Endodermal cell (in vitro differentiated cells): ENCODE results near the gene CDSN. TPM values are rescaled to one million over a fixed set of nuclear protein-coding genes. Genes with fewer than 3 reads are reported as not detected.

Source experiments
- DNase-seq: peaks from one replicate; pipeline ENCODE4 v3.0.0-alpha.2; 2017
- H3K27ac ChIP-seq: 2 replicates; pipeline ENCODE4 v1.5.1; 2013; ENCODE audit warnings: mild to moderate bottlenecking, low read depth, low read length, moderate library complexity
- H3K27me3 ChIP-seq: 2 replicates; pipeline ENCODE4 v1.6.1; 2013; ENCODE audit warnings: mild to moderate bottlenecking, low read length, moderate library complexity; ENCODE audit not compliant: insufficient read depth, control insufficient read depth, poor library complexity, severe bottlenecking
- H3K36me3 ChIP-seq: 2 replicates; pipeline ENCODE4 v1.7.0; 2013; ENCODE audit warnings: mild to moderate bottlenecking, low read length, moderate library complexity; ENCODE audit not compliant: control insufficient read depth, insufficient read depth
- H3K4me1 ChIP-seq: one replicate; pipeline ENCODE4 v1.7.0; 2013; ENCODE audit warnings: low read length; ENCODE audit not compliant: control insufficient read depth, insufficient read depth
- H3K4me3 ChIP-seq: 2 replicates; pipeline ENCODE4 v1.5.1; 2013; ENCODE audit warnings: mild to moderate bottlenecking, low read length, moderate library complexity
- H3K9ac ChIP-seq: 2 replicates; pipeline ENCODE4 v1.6.1; 2013; ENCODE audit warnings: mild to moderate bottlenecking, low read length, moderate library complexity; ENCODE audit not compliant: poor library complexity, severe bottlenecking; ENCODE audit errors: extremely low read depth
- H3K9me3 ChIP-seq: 2 replicates; pipeline ENCODE4 v1.6.1; 2013; ENCODE audit warnings: mild to moderate bottlenecking, low read length, moderate library complexity; ENCODE audit not compliant: control insufficient read depth
- H3K27ac Mint-ChIP-seq: 2 replicates; pipeline ENCODE4 v1.8.0; 2020; ENCODE audit warnings: mixed read lengths
- H3K27me3 Mint-ChIP-seq: 2 replicates; pipeline ENCODE4 v1.8.0; 2021; ENCODE audit warnings: mild to moderate bottlenecking, mixed read lengths; ENCODE audit not compliant: insufficient read depth
- H3K36me3 Mint-ChIP-seq: 2 replicates; pipeline ENCODE4 v1.8.0; 2020; ENCODE audit warnings: low read depth, mixed read lengths
- H3K4me1 Mint-ChIP-seq: 2 replicates; pipeline ENCODE4 v1.8.0; 2020; ENCODE audit warnings: mixed read lengths
- H3K4me3 Mint-ChIP-seq: 2 replicates; pipeline ENCODE4 v1.8.0; 2020; ENCODE audit warnings: mild to moderate bottlenecking, moderate library complexity, mixed read lengths
- H3K9me3 Mint-ChIP-seq: 2 replicates; pipeline ENCODE4 v1.8.0; 2020; ENCODE audit warnings: mild to moderate bottlenecking, mixed read lengths
- WGBS, 2 experiments: methylation state at CpG; one replicate each; pipeline versions ENCODE4 v1.1.5 to v1.1.7; 2013; ENCODE audit warnings: missing lambda C conversion rate in 2 of 2, mixed read lengths in 1 of 2; ENCODE audit not compliant: insufficient coverage in 1 of 2, insufficient read length in 1 of 2; 5-methylcytosine and 5-hydroxymethylcytosine counted together
- total RNA-seq, 2 donors: library from RNA; stranded (reverse); fragmentation: NEBNext Ultra II Directional in 1 of 2; extraction: Animal tissue kit (Norgen Biotek cat#: 25700) in 1 of 2; gene quantifications; 2 replicates in 1 of 2; 3 replicates in 1 of 2; pipeline ENCODE4 v1.2.1, GENCODE V29; 2021
- TF ChIP-seq, protein P1 (sequence below): fragments of 200-600 bp; sonication (generic); conservative IDR thresholded peaks from 2 replicates; pipeline ENCODE4 v1.5.0; 2021; ENCODE audit warnings: antibody characterized with exemption, mild to moderate bottlenecking

CDSN gene
- total RNA-seq, 2 donors from 2014 or later, result not detected

DNA sequence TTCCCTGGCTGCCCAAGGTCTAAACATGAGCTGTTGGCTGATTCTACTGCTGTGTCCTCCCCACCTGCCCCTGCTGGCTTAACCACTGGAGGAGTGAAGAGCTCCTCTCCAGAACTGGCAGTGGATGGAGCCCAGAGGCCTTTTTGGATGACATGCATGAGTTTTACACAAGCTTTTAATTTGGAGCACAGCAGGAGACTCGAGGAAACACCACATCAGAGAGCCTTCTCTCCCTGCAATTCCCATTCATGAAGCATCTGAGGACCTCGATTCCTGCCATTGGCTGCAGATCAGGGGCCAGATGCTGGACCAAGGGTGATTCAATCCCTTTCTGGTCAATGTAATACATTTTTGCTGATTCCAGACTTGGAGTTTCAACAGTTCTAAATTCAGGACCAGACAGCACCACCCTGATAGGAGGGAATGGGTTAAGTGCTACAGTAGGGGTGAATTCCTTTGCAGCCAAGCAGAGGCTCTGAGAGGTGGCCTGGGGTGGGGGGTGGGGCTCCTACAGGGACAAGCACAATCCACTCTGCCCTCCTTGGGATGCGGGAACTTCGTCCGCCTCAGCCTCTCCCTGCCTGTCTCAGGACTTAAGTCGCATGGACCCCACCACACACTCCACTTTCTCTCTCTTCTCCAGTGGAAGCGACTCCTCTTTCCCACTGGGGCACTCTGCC lies 6.2 kb downstream of the CDSN start:
- no peak overlapping the region for H3K9ac ChIP-seq
- no peaks in the 10 kb centered on the region for H3K27me3 ChIP-seq
- 46 to 64% methylated on average over 2 to 7 of the region's 7 CpGs for WGBS, 2 experiments
- no peaks in the 10 kb centered on the region for H3K9me3 Mint-ChIP-seq
- peaks cover 34% of the 10 kb centered on the region for H3K4me1 Mint-ChIP-seq
- no peak overlapping the region for H3K27ac Mint-ChIP-seq
- TF ChIP-seq, protein P1, sequence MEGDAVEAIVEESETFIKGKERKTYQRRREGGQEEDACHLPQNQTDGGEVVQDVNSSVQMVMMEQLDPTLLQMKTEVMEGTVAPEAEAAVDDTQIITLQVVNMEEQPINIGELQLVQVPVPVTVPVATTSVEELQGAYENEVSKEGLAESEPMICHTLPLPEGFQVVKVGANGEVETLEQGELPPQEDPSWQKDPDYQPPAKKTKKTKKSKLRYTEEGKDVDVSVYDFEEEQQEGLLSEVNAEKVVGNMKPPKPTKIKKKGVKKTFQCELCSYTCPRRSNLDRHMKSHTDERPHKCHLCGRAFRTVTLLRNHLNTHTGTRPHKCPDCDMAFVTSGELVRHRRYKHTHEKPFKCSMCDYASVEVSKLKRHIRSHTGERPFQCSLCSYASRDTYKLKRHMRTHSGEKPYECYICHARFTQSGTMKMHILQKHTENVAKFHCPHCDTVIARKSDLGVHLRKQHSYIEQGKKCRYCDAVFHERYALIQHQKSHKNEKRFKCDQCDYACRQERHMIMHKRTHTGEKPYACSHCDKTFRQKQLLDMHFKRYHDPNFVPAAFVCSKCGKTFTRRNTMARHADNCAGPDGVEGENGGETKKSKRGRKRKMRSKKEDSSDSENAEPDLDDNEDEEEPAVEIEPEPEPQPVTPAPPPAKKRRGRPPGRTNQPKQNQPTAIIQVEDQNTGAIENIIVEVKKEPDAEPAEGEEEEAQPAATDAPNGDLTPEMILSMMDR, result no peak
- H3K4me1 ChIP-seq, result peaks cover 9% of the 10 kb centered on the region
- no peaks in the 10 kb centered on the region for H3K36me3 ChIP-seq
- no peak overlapping the region for H3K4me3 ChIP-seq
- no peaks in the 10 kb centered on the region for H3K36me3 Mint-ChIP-seq
- H3K9me3 ChIP-seq, result no peaks in the 10 kb centered on the region
- H3K27me3 Mint-ChIP-seq, result peaks cover 20% of the 10 kb centered on the region
- no peak overlapping the region for H3K4me3 Mint-ChIP-seq
- H3K27ac ChIP-seq, result no peak overlapping the region
- DNase-seq, result peak; percentile 69

DNA sequence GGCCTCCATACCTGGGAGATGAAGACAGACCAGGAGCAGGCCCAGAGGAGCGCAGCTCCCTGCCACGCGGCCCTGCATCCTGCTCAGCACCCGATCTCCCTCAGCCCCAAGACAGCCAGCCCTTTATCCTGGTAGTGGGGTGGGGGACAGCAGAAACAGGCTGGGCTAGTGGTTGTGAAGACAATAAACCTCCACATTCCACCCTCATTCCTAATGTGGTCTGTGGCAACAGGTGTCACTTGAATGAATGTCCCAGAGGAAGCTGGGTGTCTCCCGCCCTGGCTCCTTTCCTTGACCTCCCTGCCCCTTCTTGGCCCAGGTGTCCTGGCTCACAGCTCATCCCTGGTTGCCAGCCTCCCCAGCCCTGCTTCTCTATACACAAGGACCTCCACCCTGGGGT lies 7.8 kb downstream of the CDSN start, which contains the start of gene C6orf15:
TSS of gene C6orf15 (minus strand) at position 98 of the 400 bp plus-strand sequence. CDS start at position 78, 20 bp downstream.
- no peak within 1 kb of the TSS for H3K27ac ChIP-seq
- no peaks in the 10 kb centered on the region for H3K27me3 ChIP-seq
- Mint-ChIP-seq H3K36me3 (no peaks in the 10 kb centered on the region), H3K9me3 (no peaks in the 10 kb centered on the region), H3K27ac (no peak within 1 kb of the TSS), H3K4me1 (peaks cover 34% of the 10 kb centered on the region), H3K27me3 (peaks cover 17% of the 10 kb centered on the region), H3K4me3 (no peak within 1 kb of the TSS)
- peaks cover 9% of the 10 kb centered on the region for H3K4me1 ChIP-seq
- H3K9me3 ChIP-seq, result no peaks in the 10 kb centered on the region
- TF ChIP-seq, protein P1, result no peak
- H3K9ac ChIP-seq, result no peak within 1 kb of the TSS
- 88 to 90% methylated on average over 1 to 4 of the region's 5 CpGs for WGBS, 2 experiments
- no peak for DNase-seq
- H3K4me3 ChIP-seq, result no peak within 1 kb of the TSS
- no peaks in the 10 kb centered on the region for H3K36me3 ChIP-seq

DNA sequence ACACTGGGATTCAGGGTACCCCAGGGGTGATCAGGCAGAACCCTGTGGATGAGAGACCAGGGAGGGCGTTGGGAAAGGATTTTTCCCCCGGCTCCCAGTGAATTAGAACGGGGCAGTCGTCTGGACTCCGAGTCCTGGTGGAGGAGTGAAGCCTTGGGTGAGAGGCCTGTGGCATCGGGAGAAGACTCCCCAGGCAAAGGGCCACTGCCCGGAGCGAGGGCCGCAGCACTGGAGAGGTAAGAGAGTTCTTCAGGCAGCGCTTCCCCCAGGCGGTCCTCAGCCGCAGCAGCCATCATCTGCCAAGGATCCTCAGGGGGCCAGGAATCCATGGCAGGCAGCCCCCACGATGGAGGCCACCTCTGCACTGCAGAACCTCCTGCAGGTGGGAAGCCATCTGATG lies 8.5 kb downstream of the CDSN start:
- Mint-ChIP-seq H3K27ac (no peak overlapping the region), H3K27me3 (peaks cover 17% of the 10 kb centered on the region), H3K4me1 (peaks cover 30% of the 10 kb centered on the region), H3K36me3 (no peaks in the 10 kb centered on the region), H3K4me3 (no peak overlapping the region), H3K9me3 (no peaks in the 10 kb centered on the region)
- DNase-seq, result no peak
- WGBS, 2 experiments, result 88 to 95% methylated on average over 7 to 13 of the region's 13 CpGs
- Histone ChIP-seq H3K9ac (no peak overlapping the region), H3K27ac (no peak overlapping the region), H3K36me3 (no peaks in the 10 kb centered on the region), H3K27me3 (no peaks in the 10 kb centered on the region), H3K9me3 (no peaks in the 10 kb centered on the region), H3K4me3 (no peak overlapping the region), H3K4me1 (peaks cover 9% of the 10 kb centered on the region)
- TF ChIP-seq, protein P1, result no peak
